SKM-1 treated with dmso at 0.1 percent for 144 hours (cell line): Measurements from ENCODE around the gene DAG1.
A peak's percentile ranks its signal among the peaks of the same experiment; 100 is the strongest.
"Not testable (repeated sequence)": the region's sequence is repeated elsewhere in the genome, so short reads cannot be mapped to it uniquely, and the experiment has no call there.

Source experiments
- DNase-seq: peaks from one replicate; lab custom pipeline; 2025; ENCODE audit not compliant: unreplicated experiment; lab: John Stamatoyannopoulos, UW

The DAG1 gene

GRCh38 chr3:49469037-49469935 lies 781 bp upstream of the DAG1 start:
- DNase-seq: no peak

- no peak for DNase-seq
These were observed 800 bp downstream of the DAG1 start for GRCh38 chr3:49470714-49471420.

DNA sequence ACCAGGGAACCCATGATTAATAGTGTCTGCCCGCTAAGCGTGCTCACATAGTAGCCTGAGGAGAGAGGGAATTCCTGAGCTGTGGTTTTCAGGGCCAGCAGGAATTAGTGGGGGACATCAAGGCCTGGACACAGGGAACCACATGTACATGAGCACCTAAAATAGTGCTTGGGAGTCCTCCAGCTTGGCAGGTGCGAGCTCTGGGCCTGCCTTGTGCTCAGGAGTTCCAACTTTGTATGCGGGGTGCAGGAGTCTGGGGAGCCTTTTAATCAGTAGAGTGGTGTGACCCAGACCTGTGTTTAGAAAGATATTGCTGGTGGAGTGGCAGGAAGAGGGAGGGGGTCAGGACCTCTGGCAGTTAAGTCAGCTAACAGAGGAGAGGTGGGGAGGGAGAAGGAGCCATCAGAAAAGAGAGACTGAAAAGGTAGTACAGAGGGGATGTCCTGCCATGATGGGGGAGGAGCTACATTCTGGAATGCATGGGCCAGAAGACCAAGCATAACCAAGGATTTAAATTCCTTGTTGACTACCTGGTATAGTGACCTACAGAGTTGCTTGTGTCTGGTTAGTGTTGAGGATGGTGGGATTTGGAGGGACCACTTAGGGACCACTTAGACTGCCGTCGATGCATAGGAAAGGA lies 1.9 kb downstream of the DAG1 start:
- DNase-seq: no peak

- peak; percentile 73 for DNase-seq
These were observed 6.5 kb downstream of the DAG1 start for GRCh38 chr3:49476563-49476962.

GRCh38 chr3:49482766-49483165 lies 12.7 kb downstream of the DAG1 start:
- DNase-seq: no peak

- DNase-seq: no peak
These were observed 14.4 kb downstream of the DAG1 start for GRCh38 chr3:49484471-49484870.

GRCh38 chr3:49489247-49489646 lies 19.2 kb downstream of the DAG1 start:
- DNase-seq: no peak

GRCh38 chr3:49492969-49493368 lies 22.9 kb downstream of the DAG1 start:
- no peak for DNase-seq

DNA sequence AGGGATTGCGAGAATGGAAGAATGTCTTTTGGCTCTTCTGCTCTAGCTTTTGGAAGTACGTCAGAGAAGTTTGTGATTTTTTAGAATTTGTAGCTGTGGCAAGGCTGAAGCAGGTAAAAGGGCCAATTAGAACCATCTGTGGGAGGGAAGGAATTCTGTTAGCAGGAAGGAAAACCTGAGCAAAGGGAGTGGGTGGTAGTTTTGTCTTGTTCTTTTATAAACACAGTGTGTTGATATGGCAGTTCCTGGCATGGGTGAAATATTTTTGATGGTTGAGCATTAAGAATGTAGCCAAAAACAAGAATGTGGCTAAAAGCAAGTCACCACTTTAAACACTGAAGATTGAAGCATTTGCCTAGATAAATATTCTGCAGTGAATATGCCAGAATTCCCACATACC lies 23.8 kb downstream of the DAG1 start:
- no peak for DNase-seq

DNA sequence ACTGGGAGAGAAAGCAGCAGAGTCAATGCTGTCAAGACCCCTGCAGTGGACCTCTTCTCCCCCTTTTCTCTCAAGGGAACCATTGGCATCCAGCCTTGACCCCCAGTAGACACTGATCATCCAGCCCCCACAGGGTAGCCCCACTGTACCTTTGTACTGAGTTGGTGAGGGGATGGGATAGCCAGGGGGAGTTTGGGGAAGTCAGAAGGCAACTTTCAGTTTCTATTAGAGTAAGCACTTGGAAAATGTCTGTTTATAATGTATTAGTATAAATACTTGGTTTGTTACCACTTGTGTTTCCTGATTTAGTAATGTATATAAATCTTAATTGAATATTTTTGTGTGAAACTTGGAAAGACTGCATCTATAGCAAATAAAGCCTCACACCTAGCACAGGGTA lies 25.0 kb downstream of the DAG1 start:
- DNase-seq: no peak

GRCh38 chr3:49496845-49497244 lies 26.8 kb downstream of the DAG1 start:
- not testable (repeated sequence) for DNase-seq

GRCh38 chr3:49497606-49498005 lies 27.5 kb downstream of the DAG1 start:
- no peak for DNase-seq

GRCh38 chr3:49498239-49498638 lies 28.2 kb downstream of the DAG1 start:
- DNase-seq: no peak

GRCh38 chr3:49498648-49499047 lies 28.6 kb downstream of the DAG1 start:
- no peak for DNase-seq

- no peak for DNase-seq
These were observed 30.2 kb downstream of the DAG1 start for GRCh38 chr3:49500205-49500731.

- DNase-seq: no peak
These were observed 30.9 kb downstream of the DAG1 start for GRCh38 chr3:49500732-49501609.

DNA sequence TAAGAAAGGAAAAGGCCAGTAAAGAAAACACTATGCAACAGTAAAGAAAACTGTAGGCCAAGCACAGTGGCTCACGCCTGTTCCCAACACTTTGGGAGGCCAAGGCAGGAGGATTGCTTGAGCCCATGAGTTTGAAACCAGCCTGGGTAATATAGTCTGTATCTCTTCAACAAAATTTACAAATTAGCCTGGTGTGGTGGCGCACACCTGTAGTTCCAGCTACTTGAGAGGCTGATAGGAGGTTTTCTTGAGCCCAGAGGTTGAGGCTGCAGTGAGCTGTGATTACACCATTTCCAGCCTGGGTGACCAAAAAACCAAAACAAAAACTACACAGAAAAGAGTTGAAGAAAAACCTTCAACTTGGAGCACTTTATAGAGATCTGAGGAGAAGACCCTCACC lies 31.8 kb downstream of the DAG1 start:
- DNase-seq: no peak

DNA sequence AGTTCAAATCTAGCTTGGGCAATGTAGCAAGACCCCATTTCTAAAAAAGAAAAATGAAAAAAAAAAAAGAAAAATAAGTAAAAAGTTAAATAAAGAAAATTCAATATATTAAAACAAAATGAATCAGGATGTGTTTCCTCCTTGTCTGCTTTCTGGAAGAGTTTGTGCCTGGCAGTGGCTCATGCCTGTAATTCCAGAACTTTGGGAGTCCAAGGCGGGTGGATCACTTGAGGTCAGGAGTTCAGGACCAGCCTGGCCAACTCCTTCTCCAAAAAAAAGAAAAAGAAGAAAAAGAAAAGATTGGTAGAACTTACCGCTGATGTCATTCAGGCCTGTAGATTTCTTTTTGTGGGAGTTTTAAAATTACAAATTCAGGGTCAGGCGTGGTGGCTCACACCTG lies 36.8 kb downstream of the DAG1 start:
- no peak for DNase-seq

DNA sequence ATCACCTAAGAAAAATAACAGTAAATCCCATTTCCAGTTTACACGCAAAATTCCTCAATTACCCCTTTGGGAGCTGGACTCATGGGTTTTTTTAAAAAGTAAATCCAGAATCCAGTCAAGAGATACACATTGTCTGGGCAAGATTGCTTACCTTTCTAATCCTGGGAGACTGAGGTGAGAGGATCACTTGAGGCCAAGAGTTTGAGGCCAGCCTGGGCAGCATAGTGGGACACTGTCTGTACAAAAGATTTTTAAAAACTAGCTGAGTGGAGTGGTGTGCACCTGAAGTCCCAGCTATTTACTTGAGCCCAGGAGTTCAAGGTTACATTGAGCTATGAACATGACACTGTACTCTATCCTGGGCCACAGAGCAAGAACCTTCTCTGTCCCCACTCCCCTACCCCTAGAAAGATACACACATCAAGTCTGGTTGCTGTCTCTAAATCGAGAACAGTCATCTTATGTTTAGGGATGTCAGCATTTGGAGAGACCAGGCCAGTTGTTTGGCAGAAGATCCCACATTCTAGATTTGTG lies 39.0 kb downstream of the DAG1 start:
- DNase-seq: no peak

DNA sequence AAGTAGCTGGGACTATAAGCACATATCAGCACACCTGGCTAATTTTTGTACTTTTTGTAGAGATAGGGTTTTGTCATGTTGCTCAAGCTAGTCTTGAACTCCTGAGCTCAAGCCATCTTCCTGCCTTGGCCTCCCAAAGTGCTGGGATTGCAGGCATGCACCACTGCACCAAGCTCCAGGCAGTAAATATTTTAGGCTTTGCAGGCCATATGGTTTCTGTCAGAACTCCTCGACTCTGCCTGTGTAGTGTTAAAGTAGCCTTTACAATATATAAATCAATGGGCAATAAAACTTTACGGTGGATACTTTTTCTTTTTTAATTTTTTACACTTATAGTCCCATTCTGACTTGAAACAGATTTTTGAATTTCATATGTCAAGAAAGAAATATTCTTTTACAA lies 41.6 kb downstream of the DAG1 start:
- DNase-seq: no peak
